HG03196 (cell line): ENCODE measurements around the gene ADAM30.

ENCODE experiments used
- ATAC-seq: cut with Tn5 transposase; IDR thresholded peaks from one replicate; pipeline ENCODE4 v1.9.1; 2021; ENCODE audit not compliant: unreplicated experiment

Gene ADAM30

DNA sequence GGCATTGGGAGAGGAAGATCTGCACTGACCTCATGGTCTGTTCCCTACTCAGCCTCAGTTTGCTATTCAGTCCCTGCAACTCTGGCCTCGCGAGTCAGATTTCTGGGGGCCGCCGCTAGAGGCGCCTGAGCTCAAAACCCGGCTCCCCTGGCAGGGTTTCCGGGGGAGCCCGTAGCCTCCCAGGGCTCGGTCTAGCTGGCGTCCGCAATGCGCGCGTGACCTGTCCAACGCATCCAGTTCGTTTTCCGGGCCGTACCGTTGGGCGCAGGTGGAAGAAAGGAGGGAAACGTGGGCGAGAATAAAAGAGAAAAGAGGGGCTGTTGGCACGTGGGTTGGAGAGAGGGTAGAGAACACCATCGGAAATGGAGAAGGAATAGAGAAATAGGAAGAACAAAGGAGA lies at the start of gene ADAM30:
Gene ADAM30 (minus strand): TSS at position 213 of the 400 bp plus-strand sequence. CDS start 179 bp downstream, at position 34.
- ATAC-seq, result no peak

DNA sequence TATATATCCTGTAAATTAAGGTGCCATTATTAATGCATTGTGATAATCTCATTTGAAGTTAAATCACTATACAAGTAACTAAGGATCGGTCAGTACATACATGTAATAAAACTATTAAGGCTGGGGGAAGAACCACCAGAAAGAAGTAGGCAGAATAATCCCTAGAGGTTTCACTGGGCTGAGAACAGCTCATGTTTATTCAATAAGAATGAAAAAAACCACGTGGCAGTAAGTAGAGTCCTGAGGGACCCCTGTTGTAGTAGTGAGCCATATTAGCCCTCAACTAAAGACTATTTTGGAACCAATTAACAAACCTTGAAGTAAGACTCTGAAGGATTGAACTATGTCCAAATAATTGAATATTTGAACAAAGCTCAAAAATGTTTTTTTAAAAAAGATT lies 46.9 kb upstream of the ADAM30 start:
- ATAC-seq, result no peak

- no peak for ATAC-seq
Observed at GRCh38 chr1:119941392-119941791, 45.1 kb upstream of the ADAM30 start.

GRCh38 chr1:119940697-119941096 lies 44.4 kb upstream of the ADAM30 start:
- no peak for ATAC-seq

DNA sequence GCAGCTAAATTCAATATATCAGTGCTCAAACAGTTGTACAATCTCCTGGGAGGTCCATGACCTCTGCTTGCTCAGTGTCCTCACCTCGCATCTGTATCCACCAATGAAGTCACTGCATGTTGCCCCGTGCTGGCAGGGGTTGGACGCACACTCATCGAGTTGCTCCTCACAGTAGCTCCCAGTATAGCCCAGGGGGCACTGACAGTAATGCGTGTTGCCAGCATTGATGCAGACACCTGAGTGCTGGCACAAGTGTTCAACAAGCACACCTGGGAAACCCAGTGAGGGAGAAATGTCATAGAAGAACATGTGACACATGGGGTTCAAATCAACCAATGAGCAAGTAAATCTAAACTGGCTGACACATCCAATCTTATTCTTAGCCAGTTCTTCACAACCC lies 40.9 kb upstream of the ADAM30 start:
- no peak for ATAC-seq

DNA sequence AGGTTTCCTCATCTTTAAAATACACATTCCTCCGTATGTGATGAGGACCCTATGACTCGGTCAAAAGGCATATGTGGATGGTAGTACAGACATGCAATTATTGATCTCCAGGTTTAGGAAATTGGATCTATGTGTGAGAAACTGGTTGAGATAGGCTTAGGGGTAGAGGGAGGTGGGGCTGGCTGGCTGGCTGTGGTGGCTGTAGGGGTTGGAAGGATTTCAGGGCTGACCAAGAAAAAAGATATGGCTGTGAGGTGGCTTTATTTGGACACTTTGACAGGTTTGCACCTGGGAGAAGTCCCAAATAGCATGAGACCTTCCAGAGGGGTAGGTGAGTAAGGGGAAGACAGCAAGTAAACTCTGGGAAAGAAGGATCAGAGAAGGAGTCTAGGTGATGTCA lies 39.6 kb upstream of the ADAM30 start:
- no peak for ATAC-seq

- no peak for ATAC-seq
Observed at GRCh38 chr1:119935373-119935772, 39.1 kb upstream of the ADAM30 start.

DNA sequence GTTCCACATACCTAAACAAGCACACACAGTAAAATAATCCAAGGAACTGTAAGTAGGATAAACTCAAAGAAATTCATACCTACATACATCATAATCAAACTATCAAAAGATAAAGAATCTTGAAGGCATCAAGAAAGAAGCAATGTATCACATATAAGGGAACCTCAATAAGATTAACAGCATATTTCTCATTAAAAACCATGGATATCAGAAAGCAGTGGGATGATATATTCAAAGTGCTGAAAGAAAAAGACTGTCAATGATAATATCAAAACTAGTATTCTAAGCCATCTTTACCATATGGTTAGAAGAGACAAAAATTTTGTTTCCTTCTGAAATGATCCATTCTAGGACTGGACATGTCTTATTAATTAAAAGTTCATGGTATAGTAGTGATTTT lies 37.1 kb upstream of the ADAM30 start:
- no peak for ATAC-seq

- no peak for ATAC-seq
Observed at GRCh38 chr1:119929643-119930315, 33.5 kb upstream of the ADAM30 start.

DNA sequence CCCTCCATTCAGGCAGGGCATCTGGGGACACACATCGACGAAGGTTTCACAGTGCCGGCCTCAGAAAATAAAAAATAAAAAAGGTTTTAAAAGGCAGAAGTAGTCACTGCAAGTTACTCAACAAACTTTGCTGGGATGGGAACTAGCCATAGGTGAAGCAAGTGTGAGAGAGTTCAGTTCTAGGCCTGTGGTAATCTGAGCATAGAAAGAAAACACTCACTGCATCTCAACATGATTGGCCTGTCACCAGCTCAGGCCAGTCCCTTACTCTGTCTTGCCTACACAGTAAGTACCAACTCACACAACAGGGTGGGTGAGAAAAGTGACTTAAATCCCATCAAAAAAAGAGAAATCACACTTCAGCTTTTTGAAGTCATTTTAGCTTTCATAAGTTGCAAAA lies 30.2 kb upstream of the ADAM30 start:
- no peak for ATAC-seq

- no peak for ATAC-seq
Observed at GRCh38 chr1:119924948-119925898, 28.9 kb upstream of the ADAM30 start.

DNA sequence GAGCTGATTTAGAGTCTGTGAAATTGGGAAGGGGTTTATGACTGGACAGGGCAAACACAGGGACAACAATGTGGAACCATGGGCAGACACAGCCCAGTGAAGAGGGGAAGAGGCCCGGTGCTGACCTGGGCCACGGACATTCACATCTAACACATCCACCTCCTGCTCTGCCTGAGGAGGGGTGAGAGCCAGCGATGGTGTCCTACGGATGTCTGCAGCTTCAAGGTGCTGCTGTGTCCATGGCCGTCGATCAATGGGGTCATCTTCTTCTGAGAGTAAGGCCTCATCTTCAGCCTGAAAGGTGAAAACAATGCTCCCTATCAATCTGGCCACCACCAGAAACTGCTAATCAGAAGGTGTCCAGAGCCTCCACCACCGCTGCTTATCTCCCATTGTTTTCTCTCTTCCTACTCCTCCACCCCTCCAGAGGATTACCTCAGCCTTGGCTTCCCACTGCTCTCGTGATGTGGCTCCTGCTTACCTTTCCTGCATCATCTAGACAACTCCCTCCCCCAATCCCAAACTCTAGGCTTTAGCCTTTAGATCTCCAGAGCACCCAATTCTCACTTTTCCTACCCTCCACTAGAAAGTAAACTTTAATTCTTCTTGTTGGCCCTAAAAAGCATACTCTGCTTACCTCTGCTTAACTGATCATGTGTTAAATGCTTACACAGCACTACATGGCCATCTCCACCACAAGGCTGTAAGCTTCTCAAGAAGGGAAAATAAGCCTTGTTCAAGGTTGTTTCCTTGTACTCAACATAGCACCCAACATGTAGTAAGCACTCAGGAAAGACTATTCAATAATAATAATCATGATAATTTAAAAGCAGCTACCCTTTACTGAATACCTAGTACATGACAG lies 24.0 kb upstream of the ADAM30 start:
- ATAC-seq, result no peak

- no peak for ATAC-seq
Observed at GRCh38 chr1:119919241-119919640, 22.9 kb upstream of the ADAM30 start.

GRCh38 chr1:119918301-119918700 lies 22.0 kb upstream of the ADAM30 start:
- no peak for ATAC-seq

DNA sequence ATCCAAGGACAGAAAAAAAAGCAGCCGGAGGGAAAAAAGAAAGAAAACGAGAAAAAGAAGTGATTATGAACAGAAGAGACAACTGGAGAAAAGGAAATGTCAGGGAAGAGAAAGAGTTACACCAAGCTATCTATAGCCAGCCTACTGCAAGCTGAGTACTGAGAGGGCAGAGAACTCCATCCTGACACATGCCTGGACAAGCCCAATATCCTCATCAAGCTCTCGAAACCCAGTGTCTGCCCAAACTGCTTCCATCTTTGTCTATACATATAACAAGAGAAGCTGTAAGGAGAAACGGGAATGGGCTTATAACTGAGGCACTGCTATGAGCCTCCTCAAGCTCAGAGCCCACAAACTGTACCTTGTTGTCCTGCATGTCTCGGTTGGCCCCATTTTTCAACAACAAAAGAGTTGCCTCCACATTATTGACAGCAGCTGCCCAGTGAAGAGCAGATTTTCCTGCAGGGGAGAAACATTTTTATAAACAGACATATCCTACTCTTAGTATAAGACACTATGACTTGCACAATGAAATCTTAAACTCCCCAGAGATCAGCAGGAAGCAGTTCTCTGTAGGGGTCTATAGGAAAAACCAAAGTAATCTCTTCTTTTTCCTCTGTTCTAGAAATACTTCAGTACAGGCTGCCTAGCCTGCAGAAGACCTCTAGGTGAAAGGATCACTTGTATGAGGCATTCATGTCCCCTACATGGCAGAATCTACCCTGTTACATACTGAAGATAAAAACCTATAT lies 21.2 kb upstream of the ADAM30 start:
- no peak for ATAC-seq

- no peak for ATAC-seq
Observed at GRCh38 chr1:119915517-119915916, 19.2 kb upstream of the ADAM30 start.

- ATAC-seq, result no peak
Observed at GRCh38 chr1:119914071-119914470, 17.8 kb upstream of the ADAM30 start.

DNA sequence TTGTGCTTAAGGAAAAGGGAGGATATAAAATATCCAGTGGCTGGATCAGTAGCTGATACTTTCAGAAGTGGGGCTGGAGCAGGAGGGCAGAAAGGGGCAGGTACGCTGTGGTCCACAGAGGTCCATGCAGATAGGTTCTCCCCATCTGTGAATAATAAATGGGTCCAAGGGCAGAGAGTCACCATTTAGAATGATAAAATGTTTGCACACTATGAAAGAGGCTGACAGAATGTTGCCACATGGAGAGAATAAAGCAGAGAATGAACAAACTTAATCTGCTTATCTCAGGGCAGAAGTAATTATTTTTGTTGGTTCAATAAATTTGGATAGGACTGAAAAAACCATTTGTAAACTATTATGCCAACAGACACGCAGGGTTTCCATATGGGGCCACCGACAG lies 16.6 kb upstream of the ADAM30 start:
- no peak for ATAC-seq

GRCh38 chr1:119911775-119912174 lies 15.5 kb upstream of the ADAM30 start:
- no peak for ATAC-seq

GRCh38 chr1:119910618-119911017 lies 14.3 kb upstream of the ADAM30 start:
- no peak for ATAC-seq
